Tibial nerve (tissue), 4 donors: ENCODE results near the gene ZNF892. TPM values are rescaled to one million over a fixed set of nuclear protein-coding genes. Genes with fewer than 3 reads are reported as not detected.

Experiments used
- DNase-seq, 2 donors: peaks; one replicate each; pipeline ENCODE4 v3.0.0-alpha.2; 2019; ENCODE audit warnings: low spot score in 2 of 2
- H3K27ac ChIP-seq, 4 donors: fragments of 200-600 bp; sonication (generic) in 3 of 4; one replicate each; pipeline ENCODE4 v1.5.1; 2017 to 2019; ENCODE audit warnings: mild to moderate bottlenecking in 1 of 4
- H3K27me3 ChIP-seq, 2 donors: fragments of 200-600 bp; sonication (generic) in 1 of 2; one replicate each; pipeline versions ENCODE4 v1.5.1 to v1.6.0; 2017 to 2019
- H3K36me3 ChIP-seq, 3 donors: fragments of 200-600 bp; sonication (generic); one replicate each; pipeline ENCODE4 v1.5.1; 2018 to 2019
- H3K4me1 ChIP-seq, 4 donors: fragments of 200-600 bp; sonication (generic) in 3 of 4; one replicate each; pipeline ENCODE4 v1.5.1; 2017 to 2019
- H3K4me3 ChIP-seq, 4 donors: fragments of 200-600 bp; sonication (generic) in 3 of 4; one replicate each; pipeline ENCODE4 v1.5.1; 2017 to 2019; ENCODE audit warnings: mild to moderate bottlenecking in 1 of 4, moderate library complexity in 1 of 4
- H3K9me3 ChIP-seq, 4 donors: fragments of 200-600 bp; sonication (generic) in 3 of 4; one replicate each; pipeline ENCODE4 v1.5.1; 2017 to 2019
- CTCF ChIP-seq, 5 experiments: fragments of 200-600 bp in 3 of 5; fragments of 450-650 bp in 2 of 5; sonication (generic) in 3 of 5; IDR thresholded peaks; one replicate each; pipeline ENCODE4 v1.5.1; 2016 to 2019; ENCODE audit warnings: antibody characterized with exemption in 5 of 5, mild to moderate bottlenecking in 3 of 5, moderate library complexity in 2 of 5
- EP300 ChIP-seq, 2 donors: sonication (generic); formaldehyde crosslinking; IDR thresholded peaks; one replicate each; pipeline ENCODE4 v1.6.1; 2017; ENCODE audit warnings: antibody characterized with exemption in 2 of 2, mild to moderate bottlenecking in 1 of 2
- POLR2A ChIP-seq, 2 donors: fragments of 450-650 bp; IDR thresholded peaks; one replicate each; pipeline ENCODE4 v1.6.1; 2017; ENCODE audit warnings: antibody characterized with exemption in 2 of 2, mild to moderate bottlenecking in 2 of 2, moderate library complexity in 2 of 2
- WGBS, 2 donors: methylation state at CpG; one replicate each; pipeline ENCODE4 v1.1.5; 2018; 5-methylcytosine and 5-hydroxymethylcytosine counted together
- total RNA-seq, 4 donors: library from RNA; depleted of rRNA; stranded (reverse); fragments of >200 nt; gene quantifications; one replicate each; pipeline ENCODE4 v1.1.0, GENCODE V29; 2016

Gene ZNF892
- total RNA-seq, 4 donors from 2014 or later: 7.7 to 21.2 (median 14.7) TPM

- no peak overlapping the region for H3K27ac ChIP-seq
- H3K36me3 ChIP-seq: peaks cover 0 to 50% (median 0%) of the 10 kb centered on the region in 3 donors
- no peaks in the 10 kb centered on the region for H3K4me1 ChIP-seq
- peaks cover 0 to 10% (median 0%) of the 10 kb centered on the region in 4 donors for H3K9me3 ChIP-seq
- DNase-seq: no peak
- TF ChIP-seq POLR2A (IDR thresholded peaks at IDR 0.05) (no peak), CTCF (IDR thresholded peaks at IDR 0.05) (no peak), EP300 (IDR thresholded peaks at IDR 0.05) (no peak)
- no peak overlapping the region for H3K4me3 ChIP-seq
- WGBS, 2 donors: 94% methylated on average over 2 of the region's 2 CpGs
- H3K27me3 ChIP-seq: no peaks in the 10 kb centered on the region
These were observed 33.2 kb upstream of the ZNF892 start for GRCh38 chr2:95174031-95174542.

- WGBS, 2 donors: 71% methylated on average over 7 of the region's 7 CpGs
- TF ChIP-seq EP300 (IDR thresholded peaks at IDR 0.05): no peak
- TF ChIP-seq POLR2A (IDR thresholded peaks at IDR 0.05): no peak
- no peak for TF ChIP-seq CTCF (IDR thresholded peaks at IDR 0.05)
- Histone ChIP-seq H3K4me3 (no peak overlapping the region), H3K36me3 (peaks cover 4 to 92% (median 19%) of the 10 kb centered on the region in 3 donors), H3K4me1 (no peaks in the 10 kb centered on the region), H3K9me3 (peaks cover 0 to 52% (median 8%) of the 10 kb centered on the region in 4 donors), H3K27me3 (no peaks in the 10 kb centered on the region), H3K27ac (no peak overlapping the region)
- DNase-seq: no peak
These were observed 27.9 kb upstream of the ZNF892 start for GRCh38 chr2:95179451-95179850.

GRCh38 chr2:95181774-95182173, 25.5 kb upstream of the ZNF892 start:
- Histone ChIP-seq H3K27ac (no peak overlapping the region), H3K4me3 (no peak overlapping the region), H3K4me1 (no peaks in the 10 kb centered on the region), H3K9me3 (peaks cover 0 to 63% (median 8%) of the 10 kb centered on the region in 4 donors), H3K27me3 (no peaks in the 10 kb centered on the region), H3K36me3 (peaks cover 4 to 78% (median 19%) of the 10 kb centered on the region in 3 donors)
- DNase-seq: no peak
- TF ChIP-seq EP300 (IDR thresholded peaks at IDR 0.05): no peak
- no peak for TF ChIP-seq CTCF (IDR thresholded peaks at IDR 0.05)
- TF ChIP-seq POLR2A (IDR thresholded peaks at IDR 0.05): no peak
- 96 to 98% methylated on average over 18 of the region's 18 CpGs for WGBS, 2 donors

GRCh38 chr2:95185197-95185596, 22.1 kb upstream of the ZNF892 start:
- H3K9me3 ChIP-seq: peaks cover 0 to 46% (median 8%) of the 10 kb centered on the region in 4 donors
- WGBS, 2 donors: 97 to 99% methylated on average over 3 of the region's 3 CpGs
- H3K27me3 ChIP-seq: no peaks in the 10 kb centered on the region
- no peaks in the 10 kb centered on the region for H3K4me1 ChIP-seq
- peaks cover 4 to 44% (median 19%) of the 10 kb centered on the region in 3 donors for H3K36me3 ChIP-seq
- H3K27ac ChIP-seq: no peak overlapping the region
- no peak for TF ChIP-seq EP300 (IDR thresholded peaks at IDR 0.05)
- TF ChIP-seq CTCF (IDR thresholded peaks at IDR 0.05): no peak
- TF ChIP-seq POLR2A (IDR thresholded peaks at IDR 0.05): no peak
- no peak overlapping the region for H3K4me3 ChIP-seq
- no peak for DNase-seq

GRCh38 chr2:95185973-95186372, 21.3 kb upstream of the ZNF892 start:
- Histone ChIP-seq H3K9me3 (peaks cover 0 to 40% (median 8%) of the 10 kb centered on the region in 4 donors), H3K27me3 (no peaks in the 10 kb centered on the region), H3K27ac (no peak overlapping the region), H3K36me3 (peaks cover 0 to 36% (median 13%) of the 10 kb centered on the region in 3 donors), H3K4me1 (no peaks in the 10 kb centered on the region), H3K4me3 (no peak overlapping the region)
- 76 to 84% methylated on average over 2 of the region's 2 CpGs for WGBS, 2 donors
- no peak for DNase-seq
- TF ChIP-seq EP300 (IDR thresholded peaks at IDR 0.05) (no peak), POLR2A (IDR thresholded peaks at IDR 0.05) (no peak), CTCF (IDR thresholded peaks at IDR 0.05) (no peak)
